Measurements from ENCODE around the gene DOC2B.

DNA sequence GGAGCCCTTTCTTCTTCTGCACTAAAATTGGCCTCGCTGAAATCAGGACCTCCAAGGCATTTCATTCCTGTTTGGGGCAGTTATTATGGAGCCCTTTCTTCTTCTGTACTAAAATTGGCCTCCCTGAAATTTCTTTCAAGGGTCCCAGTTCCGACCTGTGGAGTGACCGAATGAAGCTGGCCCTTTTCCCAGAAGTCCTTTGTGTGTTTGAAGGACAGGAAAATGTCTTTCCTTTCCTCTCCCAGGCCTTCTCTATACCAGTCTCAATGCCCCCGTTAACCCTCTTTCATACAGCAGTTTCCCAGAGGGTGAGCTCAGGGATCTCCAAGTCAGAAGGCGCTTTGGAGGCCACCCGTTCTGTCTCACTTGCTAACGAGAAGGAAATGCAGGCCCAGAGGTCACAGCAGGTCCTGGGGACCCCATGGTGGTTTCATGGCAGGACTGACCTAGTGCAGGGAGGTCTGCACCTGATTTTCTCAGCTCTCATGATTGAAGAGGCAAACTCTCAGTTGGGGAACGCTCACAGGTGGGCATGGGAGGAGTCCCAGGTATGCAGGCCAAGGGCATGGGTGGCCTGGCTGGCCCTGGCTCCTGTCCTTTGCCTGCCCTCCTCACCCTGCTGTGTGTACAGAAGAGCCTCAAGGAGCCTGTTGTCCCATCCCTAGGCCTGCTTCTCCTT lies 37.1 kb upstream of the DOC2B start:
- TF ChIP-seq SIN3A (IDR thresholded peaks at IDR 0.05; ENCODE audit: borderline replicate concordance, insufficient read depth, low read depth, low read length): no peak
- TF ChIP-seq POLR2AphosphoS5 (IDR thresholded peaks at IDR 0.05; ENCODE audit: low read depth, low read length): no peak
- TF ChIP-seq, protein P1, sequence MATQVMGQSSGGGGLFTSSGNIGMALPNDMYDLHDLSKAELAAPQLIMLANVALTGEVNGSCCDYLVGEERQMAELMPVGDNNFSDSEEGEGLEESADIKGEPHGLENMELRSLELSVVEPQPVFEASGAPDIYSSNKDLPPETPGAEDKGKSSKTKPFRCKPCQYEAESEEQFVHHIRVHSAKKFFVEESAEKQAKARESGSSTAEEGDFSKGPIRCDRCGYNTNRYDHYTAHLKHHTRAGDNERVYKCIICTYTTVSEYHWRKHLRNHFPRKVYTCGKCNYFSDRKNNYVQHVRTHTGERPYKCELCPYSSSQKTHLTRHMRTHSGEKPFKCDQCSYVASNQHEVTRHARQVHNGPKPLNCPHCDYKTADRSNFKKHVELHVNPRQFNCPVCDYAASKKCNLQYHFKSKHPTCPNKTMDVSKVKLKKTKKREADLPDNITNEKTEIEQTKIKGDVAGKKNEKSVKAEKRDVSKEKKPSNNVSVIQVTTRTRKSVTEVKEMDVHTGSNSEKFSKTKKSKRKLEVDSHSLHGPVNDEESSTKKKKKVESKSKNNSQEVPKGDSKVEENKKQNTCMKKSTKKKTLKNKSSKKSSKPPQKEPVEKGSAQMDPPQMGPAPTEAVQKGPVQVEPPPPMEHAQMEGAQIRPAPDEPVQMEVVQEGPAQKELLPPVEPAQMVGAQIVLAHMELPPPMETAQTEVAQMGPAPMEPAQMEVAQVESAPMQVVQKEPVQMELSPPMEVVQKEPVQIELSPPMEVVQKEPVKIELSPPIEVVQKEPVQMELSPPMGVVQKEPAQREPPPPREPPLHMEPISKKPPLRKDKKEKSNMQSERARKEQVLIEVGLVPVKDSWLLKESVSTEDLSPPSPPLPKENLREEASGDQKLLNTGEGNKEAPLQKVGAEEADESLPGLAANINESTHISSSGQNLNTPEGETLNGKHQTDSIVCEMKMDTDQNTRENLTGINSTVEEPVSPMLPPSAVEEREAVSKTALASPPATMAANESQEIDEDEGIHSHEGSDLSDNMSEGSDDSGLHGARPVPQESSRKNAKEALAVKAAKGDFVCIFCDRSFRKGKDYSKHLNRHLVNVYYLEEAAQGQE (IDR thresholded peaks at IDR 0.05; ENCODE audit: insufficient read depth in 1 of 2, low read depth in 2 of 2, low read length in 1 of 2): no peak
